Coronary artery (tissue), 2 donors: Measurements from ENCODE around the gene SYNGR4.
"Not testable (repeated sequence)": the region's sequence is repeated elsewhere in the genome, so short reads cannot be mapped to it uniquely, and the experiment has no call there.

Source experiments
- DNase-seq: peaks from one replicate; pipeline ENCODE4 v3.0.0-alpha.2; 2017; ENCODE audit warnings: low spot score
- H3K27ac ChIP-seq, 2 donors: fragments of 200-600 bp; sonication (generic); one replicate each; pipeline ENCODE4 v1.5.1; 2016 to 2019
- H3K4me3 ChIP-seq: fragments of 200-600 bp; sonication (generic); 2 replicates; pipeline ENCODE4 v1.5.1; 2016; ENCODE audit warnings: mild to moderate bottlenecking, moderate library complexity
- TF ChIP-seq, protein P1 (sequence below): fragments of 200-600 bp; sonication (generic); IDR thresholded peaks from one replicate; pipeline ENCODE4 v1.5.1; 2019; ENCODE audit warnings: antibody characterized with exemption

SYNGR4 gene, protein sequence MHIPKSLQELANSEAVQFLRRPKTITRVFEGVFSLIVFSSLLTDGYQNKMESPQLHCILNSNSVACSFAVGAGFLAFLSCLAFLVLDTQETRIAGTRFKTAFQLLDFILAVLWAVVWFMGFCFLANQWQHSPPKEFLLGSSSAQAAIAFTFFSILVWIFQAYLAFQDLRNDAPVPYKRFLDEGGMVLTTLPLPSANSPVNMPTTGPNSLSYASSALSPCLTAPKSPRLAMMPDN

DNA sequence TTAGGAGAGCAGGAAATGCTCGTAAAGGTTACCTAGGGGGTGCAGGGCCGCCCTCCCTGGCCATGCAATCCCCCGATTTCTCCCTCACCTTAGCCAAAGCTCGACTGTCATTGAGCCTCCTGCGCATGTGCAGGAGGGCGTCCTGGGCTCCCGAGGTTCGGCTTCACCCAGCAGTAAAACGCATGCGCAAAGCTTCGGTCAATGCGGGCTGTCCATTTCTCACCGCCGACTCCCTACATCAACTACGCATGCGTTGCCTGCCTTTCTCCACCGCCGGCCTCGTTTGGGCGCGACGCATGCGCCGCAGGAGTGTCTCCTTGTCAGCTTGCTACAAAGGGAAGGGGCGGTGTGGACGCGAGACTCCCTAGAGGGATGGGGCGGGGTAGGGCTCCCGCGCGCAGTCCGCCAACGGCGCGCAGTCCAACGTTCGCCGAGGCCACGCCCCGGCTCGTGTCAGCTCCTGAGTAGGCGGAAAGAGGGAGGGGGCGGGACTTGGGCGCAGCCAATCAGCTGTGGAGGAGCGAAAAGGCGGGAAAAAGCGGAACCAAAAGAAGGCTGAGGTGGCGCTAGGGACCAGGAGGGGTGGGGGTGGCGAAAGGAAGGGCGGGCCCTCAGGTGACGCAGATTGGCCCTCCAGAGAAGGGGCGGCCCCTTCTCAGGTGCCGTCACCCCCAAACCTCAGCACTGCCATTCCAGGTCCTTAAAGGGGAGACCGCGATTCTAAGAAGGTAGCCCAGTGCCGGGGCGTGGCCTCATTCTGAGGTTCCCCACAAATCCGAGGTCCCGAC, at the start of gene SYNGR4, which contains the start of gene TMEM143:
Gene SYNGR4, plus strand, starts transcription at position 558 of the 788 bp plus-strand sequence. CDS start 1,476 bp downstream, outside the sequence.
Gene TMEM143, minus strand, starts transcription at position 131 of the 788 bp plus-strand sequence. Its CDS starts 20 bp downstream, at position 111.
- Histone ChIP-seq H3K4me3 (peak within 1 kb of the TSS; percentile 69), H3K27ac (peak within 1 kb of the TSS; percentile 89)
- TF ChIP-seq, protein P1, sequence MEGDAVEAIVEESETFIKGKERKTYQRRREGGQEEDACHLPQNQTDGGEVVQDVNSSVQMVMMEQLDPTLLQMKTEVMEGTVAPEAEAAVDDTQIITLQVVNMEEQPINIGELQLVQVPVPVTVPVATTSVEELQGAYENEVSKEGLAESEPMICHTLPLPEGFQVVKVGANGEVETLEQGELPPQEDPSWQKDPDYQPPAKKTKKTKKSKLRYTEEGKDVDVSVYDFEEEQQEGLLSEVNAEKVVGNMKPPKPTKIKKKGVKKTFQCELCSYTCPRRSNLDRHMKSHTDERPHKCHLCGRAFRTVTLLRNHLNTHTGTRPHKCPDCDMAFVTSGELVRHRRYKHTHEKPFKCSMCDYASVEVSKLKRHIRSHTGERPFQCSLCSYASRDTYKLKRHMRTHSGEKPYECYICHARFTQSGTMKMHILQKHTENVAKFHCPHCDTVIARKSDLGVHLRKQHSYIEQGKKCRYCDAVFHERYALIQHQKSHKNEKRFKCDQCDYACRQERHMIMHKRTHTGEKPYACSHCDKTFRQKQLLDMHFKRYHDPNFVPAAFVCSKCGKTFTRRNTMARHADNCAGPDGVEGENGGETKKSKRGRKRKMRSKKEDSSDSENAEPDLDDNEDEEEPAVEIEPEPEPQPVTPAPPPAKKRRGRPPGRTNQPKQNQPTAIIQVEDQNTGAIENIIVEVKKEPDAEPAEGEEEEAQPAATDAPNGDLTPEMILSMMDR: no peak

DNA sequence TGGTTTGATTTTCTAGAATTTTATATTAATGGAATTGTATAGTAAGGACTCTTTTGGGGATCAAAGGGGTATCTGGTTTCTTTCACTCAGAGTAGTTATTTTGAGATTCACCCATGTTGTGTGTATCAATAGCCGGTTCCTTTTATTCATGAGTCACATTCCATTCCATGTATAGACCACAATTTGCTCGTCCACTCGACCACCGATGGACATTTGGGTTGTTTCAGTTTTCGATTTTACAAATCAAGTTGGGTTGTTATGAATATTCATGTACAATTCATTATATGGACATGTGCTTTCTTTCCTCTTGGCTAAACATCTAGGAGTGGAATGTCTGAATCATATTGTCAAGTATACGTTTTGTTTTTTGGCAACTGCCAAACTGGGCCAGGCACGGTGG, 48.5 kb upstream of the SYNGR4 start:
- no peak overlapping the region for H3K27ac ChIP-seq
- TF ChIP-seq, protein P1: no peak
- no peak for DNase-seq
- H3K4me3 ChIP-seq: no peak overlapping the region

More for the DNA sequence above, at the start of gene SYNGR4, which contains the start of gene TMEM143:
- peak; percentile 100 for DNase-seq

DNA sequence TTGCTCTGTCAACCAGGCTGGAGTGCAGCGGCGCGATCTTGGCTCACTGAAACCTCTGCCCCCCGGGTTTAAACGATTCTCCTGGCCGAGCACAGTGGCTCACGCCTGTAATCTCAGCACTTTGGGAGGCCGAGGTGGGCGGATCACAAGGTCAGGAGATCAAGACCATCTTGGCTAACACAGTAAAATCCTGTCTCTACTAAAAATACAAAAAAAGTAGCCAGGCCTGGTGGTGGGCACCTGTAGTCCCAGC, 46.5 kb upstream of the SYNGR4 start:
- DNase-seq, H3K4me3 ChIP-seq, H3K27ac ChIP-seq: not testable (repeated sequence)

DNA sequence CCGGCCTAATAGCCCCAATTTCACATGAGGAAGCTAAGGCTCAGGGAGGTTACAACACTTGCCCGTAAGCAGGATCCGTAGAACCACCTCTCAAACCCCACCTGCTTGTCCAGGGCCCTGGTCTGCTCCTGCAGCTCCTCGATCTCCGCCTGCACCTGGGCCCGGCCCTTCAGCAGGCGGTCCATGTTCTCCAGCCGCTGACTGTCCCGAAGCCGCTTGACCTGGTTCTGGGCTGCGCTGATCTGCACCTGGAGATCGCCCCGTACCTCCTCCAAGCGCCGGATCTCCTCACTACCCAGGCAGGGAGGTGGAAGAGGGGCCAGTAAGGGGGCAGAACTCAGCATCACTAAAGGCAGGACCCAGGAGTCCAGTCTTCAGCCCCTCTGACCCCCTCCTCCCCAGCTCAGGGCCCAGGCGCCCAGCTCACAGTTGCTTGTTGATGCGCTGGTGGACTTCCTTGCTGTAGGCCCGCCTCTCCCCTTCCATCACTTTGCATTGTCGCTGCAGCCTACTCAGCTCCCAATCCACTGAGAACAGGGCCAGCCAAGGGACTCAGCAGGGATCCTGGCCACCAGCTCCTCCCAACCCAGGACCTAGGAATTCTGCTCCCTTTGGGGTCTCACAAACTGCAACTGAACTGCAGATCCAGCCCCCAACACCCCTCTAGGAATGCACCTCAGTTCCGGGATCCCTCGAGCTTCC, 45.7 kb upstream of the SYNGR4 start:
- Histone ChIP-seq H3K4me3 (no peak overlapping the region), H3K27ac (no peak overlapping the region)
- TF ChIP-seq, protein P1: no peak
- DNase-seq: no peak

DNA sequence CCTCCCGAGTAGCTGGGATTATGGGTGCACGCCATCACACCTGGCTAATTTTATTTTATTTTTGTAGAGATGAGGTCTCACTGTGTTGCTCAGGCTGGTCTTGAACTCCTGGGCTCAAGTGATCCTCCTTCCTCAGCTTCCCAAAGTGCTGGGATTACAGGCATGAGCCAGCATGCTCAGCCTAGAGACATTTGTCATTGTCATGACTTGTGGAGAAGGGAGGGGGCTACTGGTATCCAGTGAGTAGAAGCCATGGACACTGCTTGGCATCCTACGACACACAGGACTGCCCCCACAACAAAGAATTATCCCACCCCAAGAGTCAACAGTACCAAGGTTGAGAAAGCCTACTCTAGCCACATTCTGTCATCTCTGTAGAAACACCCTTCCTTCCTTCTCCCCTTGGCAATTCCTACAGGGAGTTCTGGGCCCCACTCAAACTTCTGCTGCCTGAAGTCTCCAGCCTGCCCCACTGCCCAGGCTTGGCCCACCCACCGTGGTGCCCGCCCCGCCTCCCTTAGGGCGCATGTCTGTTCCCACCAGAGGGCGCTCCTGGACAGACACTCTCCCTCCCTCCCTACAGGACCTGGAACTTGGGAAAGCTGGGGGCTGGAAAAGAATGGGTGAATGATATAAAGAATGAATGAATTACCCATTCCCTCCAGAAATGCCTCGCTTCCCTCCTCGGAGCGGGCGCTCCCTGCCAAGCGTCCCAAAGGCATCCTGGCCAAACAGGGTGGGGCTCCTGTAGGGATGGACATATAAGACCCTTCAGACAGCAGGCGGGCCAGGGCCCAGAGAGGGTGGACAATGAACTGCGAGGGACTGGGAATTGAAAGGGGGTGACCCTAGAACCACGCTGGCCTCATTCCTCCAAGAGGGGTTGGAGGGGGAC, 44.3 kb upstream of the SYNGR4 start:
- TF ChIP-seq, protein P1: peak; percentile 78
- Histone ChIP-seq H3K4me3 (no peak overlapping the region), H3K27ac (peak overlapping the region; percentile 28 to 100)
- DNase-seq: peak; percentile 85

DNA sequence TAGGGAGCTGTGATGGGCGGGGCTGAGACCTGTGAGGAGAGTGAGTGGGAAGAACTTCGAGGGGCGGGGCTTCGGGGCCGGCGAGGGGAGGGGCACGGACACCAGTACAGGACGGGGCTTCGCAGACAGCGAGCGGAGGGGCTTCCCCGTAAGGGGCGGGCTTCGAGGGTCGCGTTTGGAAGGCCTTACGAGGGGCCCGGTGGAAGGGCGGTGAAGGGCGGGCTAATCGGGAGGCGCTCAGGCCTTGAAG, 42.9 kb upstream of the SYNGR4 start:
- H3K27ac ChIP-seq: peak overlapping the region; percentile 98 to 100
- TF ChIP-seq, protein P1: no peak
- DNase-seq: peak; percentile 96

More for the DNA sequence above, 42.9 kb upstream of the SYNGR4 start:
- H3K4me3 ChIP-seq: peak overlapping the region; percentile 87
